Activated T-cell treated with anti-CD3 and anti-CD28 coated beads for 1 hour (primary cell): Measurements from ENCODE around the gene EMD.

Source experiments
- DNase-seq: peaks from one replicate; pipeline ENCODE4 v3.0.0-alpha.2; 2020; ENCODE audit warnings: low read depth

EMD gene

DNA sequence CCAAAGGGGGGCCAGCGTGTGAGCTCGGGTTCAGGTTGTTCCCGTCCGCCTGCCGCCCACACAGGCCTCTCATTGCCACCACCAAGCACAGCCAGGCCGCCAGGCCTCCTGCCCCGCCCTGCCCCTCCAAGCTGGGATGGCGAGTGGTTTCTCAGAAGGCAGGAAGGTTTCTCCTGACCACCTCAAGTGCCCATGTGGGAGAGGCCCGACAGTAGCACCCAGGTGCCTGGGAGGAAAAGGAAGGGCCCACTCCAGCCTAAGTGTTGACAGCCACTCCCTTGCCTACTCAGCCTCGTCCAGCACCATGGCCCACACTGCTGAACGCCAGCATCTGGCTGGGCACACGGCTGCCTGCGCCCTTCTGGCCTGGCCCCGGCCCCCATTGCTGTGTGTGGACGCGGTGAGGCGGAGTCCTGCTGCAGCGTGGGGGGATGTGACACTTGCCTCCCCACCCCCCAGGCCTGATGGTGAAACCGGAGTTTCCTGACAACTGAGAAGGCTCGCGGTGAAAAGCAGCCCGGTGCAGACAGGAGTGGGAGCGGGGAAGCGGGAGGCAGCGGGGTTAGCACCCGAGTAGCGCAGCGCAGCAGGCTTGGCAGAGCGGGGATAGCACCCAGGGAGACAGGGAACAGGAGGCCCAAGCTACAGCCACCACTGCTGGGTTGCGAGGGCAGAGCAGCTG lies 23.9 kb upstream of the EMD start:
- no peak for DNase-seq

DNA sequence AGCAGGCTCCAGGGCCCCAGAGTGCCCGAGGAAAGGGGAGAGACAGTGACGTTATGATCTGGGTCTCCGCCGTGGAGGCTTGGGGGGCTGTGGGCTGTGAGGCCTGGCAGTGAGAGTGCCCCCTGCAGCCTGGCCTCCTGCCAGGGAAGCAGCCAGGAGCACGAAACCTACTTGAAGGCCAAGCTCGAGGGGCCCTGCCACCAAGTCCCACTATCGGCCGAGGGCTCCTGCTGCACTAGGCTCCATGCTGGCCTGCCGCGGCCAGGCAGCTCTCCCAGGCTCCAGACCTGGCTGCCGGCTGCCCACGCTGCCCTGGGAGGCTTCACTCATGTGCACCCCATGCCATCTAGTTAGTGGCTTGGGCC lies 23.3 kb upstream of the EMD start:
- DNase-seq: no peak

DNA sequence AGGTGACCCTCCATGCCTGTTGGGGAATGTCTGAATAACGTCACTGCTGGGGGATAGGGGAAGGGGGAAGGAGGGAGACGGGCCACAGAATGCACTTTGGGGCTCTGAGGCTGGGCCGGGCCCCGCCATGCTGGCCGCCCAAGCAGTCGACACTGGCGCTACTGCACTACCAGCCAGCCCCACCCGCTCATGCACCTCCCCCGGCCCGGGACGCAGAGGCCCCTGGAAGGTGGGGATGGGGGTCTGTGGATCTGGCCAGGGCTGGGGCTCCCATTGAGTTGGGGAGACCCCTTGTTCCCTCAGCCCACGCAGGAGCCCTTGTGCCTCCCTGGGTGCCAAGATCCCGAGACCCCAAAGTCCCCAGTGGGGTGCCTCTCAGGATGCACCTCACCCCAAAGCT lies 22.5 kb upstream of the EMD start:
- DNase-seq: no peak

DNA sequence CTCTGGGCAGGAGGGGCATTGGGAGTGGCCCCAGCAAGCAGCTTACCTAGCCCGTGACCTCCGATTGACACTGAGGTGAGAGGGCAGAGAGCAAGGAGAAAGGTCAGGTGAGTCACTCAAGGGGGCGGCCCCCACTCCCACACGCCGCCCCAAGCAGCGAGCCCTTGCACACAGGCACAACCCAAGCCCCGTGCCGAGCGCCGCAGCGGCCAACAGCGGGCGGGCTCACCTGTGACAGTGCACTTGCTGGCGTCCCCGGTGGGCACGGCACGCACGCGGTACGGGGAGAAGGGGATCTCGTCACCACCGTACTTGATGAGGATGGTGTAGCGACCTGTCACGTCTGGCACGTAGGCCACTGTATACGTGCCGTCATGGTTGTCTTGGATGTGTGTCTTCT lies 21.9 kb upstream of the EMD start:
- no peak for DNase-seq

DNA sequence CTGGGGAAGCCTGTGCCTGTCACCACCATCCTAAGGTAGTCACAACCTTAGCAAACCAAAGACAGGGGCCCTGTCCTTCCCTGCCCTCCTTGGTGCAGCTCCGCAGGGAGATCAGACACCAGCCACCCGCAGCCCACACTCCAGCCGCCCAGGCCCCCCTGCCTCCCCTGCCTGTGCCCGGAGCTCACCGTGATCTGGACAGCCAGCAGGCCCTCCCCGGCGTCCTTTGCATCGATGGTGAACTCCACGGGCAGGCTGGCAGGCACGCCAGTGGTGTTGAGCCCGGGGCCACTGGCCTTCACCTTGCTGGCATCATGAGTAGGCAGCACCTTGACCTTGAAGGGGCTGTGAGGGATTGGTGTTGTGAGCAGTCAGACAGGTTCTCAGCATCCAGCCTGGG lies 21.1 kb upstream of the EMD start:
- no peak for DNase-seq

DNA sequence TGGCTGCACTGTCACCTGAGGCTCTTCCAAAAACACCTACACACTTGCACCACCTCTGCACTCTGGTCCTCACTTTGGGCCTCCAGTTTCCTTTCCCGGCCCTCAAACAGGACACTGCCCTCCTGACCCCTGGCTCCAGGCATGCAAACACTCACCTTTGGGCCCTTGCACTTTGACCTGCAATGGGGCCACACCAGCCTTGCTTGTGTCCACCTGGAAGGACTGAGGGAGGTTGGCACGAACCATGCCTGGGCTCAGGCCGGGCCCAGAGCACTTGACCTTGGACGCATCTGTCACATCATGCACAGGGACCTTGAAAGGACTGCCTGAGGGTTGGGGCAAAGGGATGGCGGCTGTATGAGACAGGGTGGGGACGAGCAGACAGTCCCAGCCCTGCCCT lies 20.3 kb upstream of the EMD start:
- no peak for DNase-seq

DNA sequence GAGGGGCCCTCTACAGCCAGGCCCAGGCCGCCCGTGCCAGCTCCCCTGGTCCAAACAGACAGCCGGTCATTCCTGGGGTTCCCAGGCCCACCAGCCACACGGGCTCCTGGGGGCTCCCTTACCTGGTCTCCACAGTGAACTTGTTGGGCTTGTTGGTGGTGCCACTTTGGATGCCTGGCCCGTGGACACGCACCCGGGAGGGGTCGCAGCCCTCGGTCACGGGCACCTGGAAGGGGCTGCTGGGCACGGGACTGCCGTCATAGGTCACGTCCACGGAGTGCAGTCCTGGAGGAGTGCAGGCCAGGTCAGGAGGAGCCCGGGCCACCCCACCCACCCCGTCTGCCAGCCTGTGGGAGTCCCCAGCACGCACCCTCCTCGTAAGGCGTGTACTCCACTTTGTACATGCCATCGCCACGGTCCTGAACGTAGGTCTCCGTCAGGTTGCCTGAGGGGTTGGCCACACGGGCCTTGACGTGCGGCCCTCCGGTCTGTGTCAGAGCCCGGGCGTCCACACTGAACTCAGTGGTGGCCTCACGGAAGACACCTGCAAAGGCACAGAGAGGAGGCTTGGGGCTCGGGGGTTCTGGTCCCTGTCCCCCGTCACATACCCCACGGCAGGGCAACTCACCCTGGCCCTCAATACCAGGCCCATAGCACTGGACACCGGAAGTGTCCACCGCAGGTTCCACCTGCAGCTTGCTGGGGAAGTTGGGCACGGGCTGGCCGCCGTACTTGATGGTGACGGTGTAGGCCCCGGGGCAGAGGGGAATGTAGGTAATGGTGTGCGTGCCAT lies 19.5 kb upstream of the EMD start:
- no peak for DNase-seq

DNA sequence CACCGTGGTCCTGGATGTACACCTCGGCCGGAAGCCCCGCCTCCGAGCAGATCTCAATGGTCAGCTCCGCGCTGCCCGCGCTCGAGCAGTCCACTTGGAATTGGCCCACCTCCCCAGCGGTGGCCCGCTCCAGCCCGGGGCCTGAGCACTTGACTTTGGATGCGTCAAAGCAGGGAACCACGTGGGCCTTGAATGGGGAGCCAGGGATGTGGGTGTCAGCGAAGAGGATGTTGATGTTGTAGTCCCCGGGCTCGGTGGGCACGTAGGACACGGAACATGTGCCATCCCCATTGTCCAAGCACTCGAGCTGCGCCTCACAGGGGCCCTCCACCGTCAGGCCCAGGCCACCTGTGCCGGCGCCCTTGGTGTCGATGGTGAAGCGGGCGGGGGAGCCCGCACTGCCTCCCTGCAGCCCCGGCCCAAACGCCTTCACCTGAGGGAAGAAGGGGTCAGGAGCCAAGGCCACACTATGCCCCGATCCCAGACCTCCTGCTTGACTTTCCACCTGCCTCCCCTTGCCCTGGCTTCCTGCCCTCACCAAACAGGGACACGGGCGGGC lies 18.9 kb upstream of the EMD start:
- no peak for DNase-seq

DNA sequence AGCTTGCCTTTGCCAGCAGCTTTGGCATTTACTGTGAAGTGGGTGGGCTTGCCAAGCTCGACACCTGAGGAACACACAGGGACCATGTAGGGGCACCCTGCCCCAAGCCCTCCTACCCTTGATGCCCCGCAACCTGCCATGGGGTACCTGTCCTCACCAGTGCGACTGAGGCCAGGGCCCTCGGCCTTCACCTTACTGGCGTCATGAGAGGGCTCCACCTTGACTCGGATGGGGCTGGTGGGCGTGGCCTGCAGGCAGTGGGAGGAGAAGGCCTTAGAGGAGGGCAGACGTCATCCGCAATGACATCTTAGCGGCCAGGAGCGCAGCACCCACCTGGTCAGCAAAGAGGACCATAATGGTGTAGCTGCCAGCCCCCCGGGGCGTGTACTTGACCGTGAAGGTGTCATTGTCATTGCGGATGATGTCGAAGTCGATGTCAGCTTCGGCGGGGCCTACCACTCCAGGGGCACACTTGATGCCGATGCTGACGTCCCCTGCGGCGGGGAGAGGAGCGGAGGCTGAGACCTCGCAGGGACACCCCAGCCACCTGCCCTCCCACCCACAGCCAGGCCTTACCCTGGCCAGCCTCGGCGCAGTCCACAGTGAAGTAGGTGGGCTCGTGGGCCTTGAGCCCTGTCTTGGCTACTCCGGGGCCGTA lies 16.9 kb upstream of the EMD start:
- DNase-seq: no peak

DNA sequence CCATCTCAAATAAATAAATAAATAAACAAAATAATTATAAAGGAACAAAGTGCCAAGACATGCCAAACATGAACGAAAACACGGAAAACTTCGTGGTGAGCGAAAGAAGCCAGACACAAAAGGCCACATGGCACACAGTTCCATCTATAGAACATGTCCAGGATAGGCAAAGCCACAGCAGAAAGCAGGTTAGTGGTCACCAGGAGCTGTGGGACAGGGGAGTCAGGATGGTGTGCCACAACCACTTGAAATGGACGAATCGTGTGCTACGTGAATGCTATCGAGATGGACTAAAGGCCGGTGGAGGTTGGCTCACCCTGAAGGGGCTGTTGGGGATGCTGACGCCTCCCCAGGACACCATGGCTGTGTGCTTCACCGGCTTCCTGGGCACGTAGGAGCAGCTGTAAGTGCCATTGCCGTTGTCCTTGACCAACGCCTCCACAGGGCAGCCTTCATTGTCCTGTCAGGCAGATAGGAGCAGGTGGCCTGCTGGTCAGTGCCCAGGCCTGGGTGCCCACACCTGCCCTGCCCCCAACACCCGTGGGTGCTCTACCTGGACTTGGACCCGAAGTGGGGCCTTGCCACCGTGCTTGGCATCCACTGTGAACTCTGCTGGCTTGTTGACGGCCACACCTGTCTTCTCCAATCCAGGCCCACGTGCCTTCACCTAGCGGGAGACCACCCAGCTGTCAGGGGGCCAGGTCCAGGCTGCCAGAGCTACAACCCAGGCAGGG lies 15.2 kb upstream of the EMD start:
- no peak for DNase-seq

DNA sequence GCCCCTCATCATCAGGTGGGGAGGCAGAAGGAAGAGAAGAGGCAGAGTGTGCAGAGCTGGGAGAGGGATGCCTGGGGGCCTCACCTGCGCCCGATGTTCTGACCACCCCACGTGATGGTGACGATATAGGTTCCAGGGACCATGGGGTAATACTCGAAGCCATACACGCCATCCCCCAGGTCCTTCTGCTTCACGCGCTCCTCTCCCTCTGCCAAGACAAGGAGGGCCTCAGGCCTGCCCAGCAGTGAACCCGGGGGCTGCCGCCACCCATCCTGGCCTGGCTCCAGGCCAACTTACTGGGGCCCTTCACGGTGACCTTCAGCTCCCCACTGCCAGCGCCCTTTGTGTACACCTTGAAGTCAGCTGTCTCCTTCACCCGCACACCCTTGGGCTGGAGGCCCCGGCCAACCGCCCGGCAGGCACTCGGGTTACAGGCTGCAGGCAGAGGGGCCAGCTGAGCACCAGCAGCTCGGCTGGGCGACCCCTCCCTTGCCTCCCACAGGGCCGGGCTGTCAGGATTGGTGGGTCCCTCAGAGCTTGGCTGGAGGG lies 14.0 kb upstream of the EMD start:
- no peak for DNase-seq

DNA sequence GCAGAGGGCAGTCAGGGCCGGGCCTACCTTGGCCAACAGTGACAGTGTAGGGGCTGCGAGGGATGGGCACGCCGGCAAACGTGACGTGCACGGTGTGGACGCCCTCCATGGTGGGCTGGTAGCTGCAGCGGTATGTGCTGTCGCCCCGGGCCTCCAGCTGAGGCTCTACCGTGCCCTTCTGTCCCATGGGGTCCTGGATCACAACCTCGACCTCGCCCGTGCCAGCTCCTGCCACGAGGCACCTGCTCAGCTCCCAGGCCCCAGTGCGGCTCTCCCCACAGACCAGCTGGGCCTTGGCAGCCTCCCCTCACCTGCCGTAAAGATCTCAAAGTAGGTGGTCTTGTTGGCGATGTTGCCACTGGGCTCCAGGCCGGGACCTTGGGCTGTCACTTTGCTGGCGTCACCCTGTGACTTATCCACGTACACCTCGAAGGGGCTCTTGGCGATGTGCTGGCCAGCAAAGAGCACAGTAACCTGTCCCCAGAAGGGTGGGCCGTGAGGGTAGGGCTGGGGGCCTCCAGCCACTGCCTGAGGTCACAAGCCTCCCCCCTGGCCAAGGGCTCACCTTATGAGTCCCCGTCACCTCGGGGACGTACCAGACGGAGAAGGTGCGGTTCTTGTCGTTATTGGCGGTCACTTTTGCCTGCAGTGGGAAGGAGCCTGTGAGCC lies 13.0 kb upstream of the EMD start:
- no peak for DNase-seq

DNA sequence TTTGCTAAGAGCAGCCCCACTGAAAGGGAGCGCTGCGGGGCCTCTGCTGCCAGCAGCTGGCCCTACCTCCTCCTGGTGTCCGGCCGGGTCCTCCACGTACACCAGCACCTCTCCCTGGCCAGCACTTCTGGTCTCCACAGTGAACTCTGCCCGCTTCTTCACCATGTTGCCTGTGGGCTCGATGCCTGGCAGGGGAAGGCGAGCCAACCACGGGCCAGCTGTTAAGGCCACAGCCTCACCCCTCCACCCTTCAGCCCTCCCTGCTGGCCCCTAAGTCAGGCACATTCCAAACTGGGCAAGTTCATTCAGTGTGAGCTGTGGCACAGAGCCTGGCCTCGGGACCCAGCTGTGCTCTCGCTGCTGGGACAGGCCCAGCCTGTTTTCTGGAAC lies 12.4 kb upstream of the EMD start:
- DNase-seq: no peak

DNA sequence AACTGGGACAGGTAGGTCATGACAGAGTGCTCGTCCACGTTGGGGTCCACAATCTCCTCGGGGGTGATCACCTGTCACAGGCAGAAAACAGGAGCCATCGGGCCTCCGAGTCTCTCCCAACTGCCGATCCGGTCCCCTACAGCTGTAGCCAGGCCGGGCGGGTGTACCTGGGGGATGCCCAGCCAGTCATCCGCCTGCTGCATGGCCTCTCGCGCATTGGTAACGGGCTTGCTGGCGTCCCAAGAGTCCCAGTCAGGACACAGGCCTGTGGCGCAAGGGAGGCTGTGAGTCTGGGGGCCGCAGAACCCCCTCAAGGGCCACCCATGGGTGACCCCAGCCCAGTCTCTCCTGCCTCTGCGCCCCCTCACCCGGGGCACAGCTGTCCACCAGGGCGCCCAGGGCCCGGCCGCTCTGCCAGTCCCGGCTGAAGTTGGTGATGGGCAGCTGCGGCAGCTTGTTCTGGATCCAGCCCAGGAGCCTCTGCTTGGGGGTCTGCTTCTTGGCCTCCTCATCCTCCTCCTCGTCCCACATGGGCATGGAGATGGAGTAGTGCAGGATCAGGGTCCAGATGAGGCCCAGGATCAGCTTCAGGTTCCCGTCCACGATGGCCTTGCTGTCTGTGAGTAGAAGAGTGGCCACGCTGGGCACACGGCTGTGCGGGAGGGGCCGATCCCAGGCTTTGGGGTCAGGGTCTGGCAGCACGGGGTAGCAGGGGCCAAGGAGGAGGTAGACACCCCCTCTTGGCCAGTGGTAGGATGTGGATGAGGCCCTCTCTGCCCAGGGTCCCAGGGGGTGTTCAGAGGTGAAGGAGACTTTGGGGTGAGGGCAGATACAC lies 11.4 kb upstream of the EMD start:
- no peak for DNase-seq

DNA sequence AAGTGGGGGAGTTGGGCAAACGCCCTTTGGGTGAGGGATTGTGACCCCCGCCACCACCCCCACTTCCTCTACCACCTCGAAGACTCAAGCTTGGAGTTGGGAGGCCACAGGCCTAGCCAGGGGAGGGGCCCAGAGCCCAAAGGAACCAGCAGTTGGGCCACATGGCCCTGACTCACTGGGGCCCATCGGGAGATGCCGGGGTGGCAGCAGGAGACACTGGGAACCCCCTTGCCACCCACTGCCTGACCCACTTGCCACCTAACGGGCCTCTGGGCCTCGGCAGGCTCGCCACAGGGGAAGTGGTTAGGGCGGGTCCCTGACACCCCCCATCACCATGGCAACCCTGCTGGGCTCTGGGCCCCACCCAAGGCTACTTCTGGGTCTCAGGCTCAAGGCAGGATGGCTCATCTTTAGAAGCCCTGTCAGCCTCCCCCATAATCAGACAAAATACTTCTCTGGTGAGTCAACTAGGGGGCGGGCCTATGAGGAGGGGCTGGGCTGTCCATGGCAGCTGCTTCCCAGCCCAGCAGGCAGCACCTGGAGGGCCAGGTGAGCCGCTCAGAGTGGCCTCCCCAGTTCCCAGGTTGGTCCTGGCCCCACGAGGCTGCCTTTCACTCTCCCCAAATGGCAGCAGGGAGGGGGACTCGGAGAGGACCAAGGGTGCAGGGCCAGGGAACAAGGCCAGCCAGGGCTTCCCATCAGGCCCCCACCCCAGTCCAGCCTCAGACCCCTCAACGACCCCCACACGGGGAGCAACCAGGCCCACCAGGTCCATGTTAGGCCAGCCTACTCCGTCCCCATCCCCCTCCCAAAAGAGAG lies 10.3 kb upstream of the EMD start:
- DNase-seq: peak; percentile 79

DNA sequence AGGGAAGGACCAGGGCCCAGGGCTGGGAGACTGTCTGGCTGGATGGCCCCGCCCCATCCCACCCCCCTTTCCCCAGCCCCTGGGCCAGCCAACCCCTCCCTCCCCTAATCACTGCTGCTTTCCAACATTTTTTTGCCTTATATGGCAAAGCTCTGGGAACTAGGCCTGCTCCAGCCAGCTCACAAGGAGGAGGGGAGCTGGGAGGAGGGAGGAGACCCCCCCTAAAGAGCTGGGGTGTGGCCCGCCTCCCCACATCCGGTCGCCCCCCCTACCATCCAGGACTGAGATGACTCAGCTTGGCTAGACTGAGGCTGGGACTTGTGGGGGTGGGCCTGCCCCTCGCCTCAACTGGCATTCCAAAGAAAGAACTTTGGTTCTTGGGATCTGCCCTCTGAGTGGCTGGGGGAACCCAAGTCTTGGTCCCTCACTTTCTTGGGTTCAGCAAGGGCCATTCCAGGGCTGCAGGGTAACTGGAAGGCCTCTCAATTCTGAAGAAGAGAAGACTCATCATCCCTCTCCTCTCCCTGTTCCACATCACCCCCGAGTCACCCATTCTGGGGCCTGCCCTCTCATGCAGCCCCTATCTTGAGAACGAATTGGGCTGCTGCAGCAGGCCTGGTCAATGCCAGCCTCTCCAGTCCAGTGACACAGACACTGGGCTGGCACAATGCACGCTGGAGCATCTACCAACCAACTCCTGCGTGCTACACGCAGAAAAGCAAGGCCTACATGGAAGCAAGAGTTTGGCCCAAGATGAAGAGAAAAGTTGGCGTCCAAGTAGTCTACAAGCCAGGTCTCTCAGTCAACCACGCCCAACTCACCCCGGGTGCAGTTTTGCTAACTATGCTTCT lies 9.4 kb upstream of the EMD start:
- DNase-seq: peak; percentile 60

DNA sequence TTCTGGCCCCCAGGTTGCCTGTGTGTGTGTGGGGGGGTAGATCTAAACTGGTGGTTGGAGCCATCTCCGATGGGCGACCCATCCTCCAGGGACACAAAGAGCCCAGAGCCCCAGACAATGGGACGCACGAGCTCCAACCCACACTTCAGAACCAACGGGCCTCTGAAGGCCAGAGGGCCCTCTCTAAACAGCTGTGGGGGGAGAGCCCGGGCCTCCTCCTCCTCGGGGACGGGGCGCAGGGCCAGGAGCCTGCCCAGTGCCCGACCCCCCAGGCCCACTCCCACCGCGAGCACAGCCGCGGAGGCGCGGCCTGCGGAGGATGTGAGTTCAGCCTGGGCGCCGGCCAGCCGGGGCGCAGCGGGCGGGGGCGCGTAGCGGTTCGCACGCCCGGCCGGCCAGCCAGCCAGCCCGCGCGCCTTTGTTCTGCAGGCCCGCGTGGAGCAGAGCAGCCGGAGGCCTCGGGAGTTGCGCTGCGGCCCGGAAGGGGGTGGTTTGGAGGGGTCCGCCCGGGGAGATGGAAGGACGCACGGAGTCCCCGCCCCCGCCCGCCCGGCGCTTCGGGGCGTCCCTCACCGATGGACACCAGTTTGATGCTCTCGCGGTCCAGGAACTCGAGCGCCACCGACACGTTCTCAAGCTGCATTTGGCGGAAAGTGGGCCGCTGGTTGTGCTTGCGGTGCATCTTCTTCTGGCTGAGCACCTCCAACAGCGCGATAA lies 8.6 kb upstream of the EMD start:
- DNase-seq: no peak
